Liver (tissue), 9 donors: Measurements from ENCODE around the gene TFR2. TPM values are rescaled to one million over a fixed set of nuclear protein-coding genes. Genes with fewer than 3 reads are reported as not detected.

ENCODE experiments used
- DNase-seq: peaks from one replicate; pipeline ENCODE4 v3.0.0-alpha.2; 2017; ENCODE audit warnings: low spot score
- H3K27ac ChIP-seq, 2 donors: one replicate each; pipeline ENCODE4 v1.7.0; 2013; ENCODE audit warnings: inconsistent platforms in 2 of 2, low read length in 2 of 2, control low read depth in 1 of 2, low read depth in 1 of 2, mild to moderate bottlenecking in 1 of 2
- H3K27me3 ChIP-seq, 4 donors: one replicate each; pipeline versions ENCODE4 v1.6.1 to v1.7.0; 2013; ENCODE audit warnings: low read length in 3 of 4, inconsistent platforms in 1 of 4, mild to moderate bottlenecking in 1 of 4, moderate library complexity in 1 of 4; ENCODE audit not compliant: control insufficient read depth in 4 of 4, insufficient read depth in 4 of 4
- H3K36me3 ChIP-seq, 4 donors: one replicate each; pipeline versions ENCODE4 v1.6.1 to v1.7.0; 2013; ENCODE audit warnings: low read length in 3 of 4, mild to moderate bottlenecking in 3 of 4, low read depth in 1 of 4, moderate library complexity in 1 of 4; ENCODE audit not compliant: control insufficient read depth in 4 of 4, insufficient read depth in 3 of 4
- H3K4me1 ChIP-seq, 4 donors: one replicate each; pipeline versions ENCODE4 v1.6.1 to v1.7.0; 2013; ENCODE audit warnings: low read length in 3 of 4, mild to moderate bottlenecking in 3 of 4, moderate library complexity in 1 of 4; ENCODE audit not compliant: control insufficient read depth in 4 of 4, insufficient read depth in 4 of 4
- H3K4me3 ChIP-seq, 3 donors: one replicate each; pipeline versions ENCODE4 v1.6.1 to v1.7.0; 2013; ENCODE audit warnings: low read length in 3 of 3, control low read depth in 1 of 3, low read depth in 1 of 3, mild to moderate bottlenecking in 1 of 3
- H3K9ac ChIP-seq, 2 donors: one replicate each; pipeline ENCODE4 v1.7.0; 2013; ENCODE audit warnings: low read length in 2 of 2, mild to moderate bottlenecking in 2 of 2, moderate library complexity in 2 of 2, control low read depth in 1 of 2, low read depth in 1 of 2
- H3K9me3 ChIP-seq, 4 donors: one replicate each; pipeline versions ENCODE4 v1.6.1 to v1.7.0; 2013; ENCODE audit warnings: low read length in 3 of 4; ENCODE audit not compliant: control insufficient read depth in 4 of 4
- EGR1 ChIP-seq, 2 donors: IDR thresholded peaks; 2 replicates each; pipeline ENCODE4 v1.6.1; 2016 to 2018; ENCODE audit warnings: antibody characterized with exemption in 2 of 2, low read depth in 2 of 2
- GABPA ChIP-seq, 2 donors: IDR thresholded peaks in 1 of 2; conservative IDR thresholded peaks in 1 of 2; 2 replicates each; pipeline ENCODE4 v1.6.1; 2016; ENCODE audit warnings: antibody characterized with exemption in 2 of 2, mild to moderate bottlenecking in 1 of 2, moderate library complexity in 1 of 2
- HNF4A ChIP-seq, 2 donors: conservative IDR thresholded peaks; 2 replicates each; pipeline ENCODE4 v1.6.1; 2016; ENCODE audit warnings: antibody characterized with exemption in 2 of 2, mild to moderate bottlenecking in 2 of 2
- JUND ChIP-seq, 2 donors: IDR thresholded peaks; 2 replicates each; pipeline ENCODE4 v1.6.1; 2016; ENCODE audit warnings: antibody characterized with exemption in 2 of 2
- NR2F2 ChIP-seq: IDR thresholded peaks from 2 replicates; pipeline ENCODE4 v1.6.1; 2016; ENCODE audit warnings: antibody characterized with exemption
- RXRA ChIP-seq, 2 donors: IDR thresholded peaks; 2 replicates each; pipeline ENCODE4 v1.6.1; 2017 to 2018; ENCODE audit warnings: antibody characterized with exemption in 2 of 2, mild to moderate bottlenecking in 1 of 2
- TAF1 ChIP-seq: conservative IDR thresholded peaks from 2 replicates; pipeline ENCODE4 v1.6.1; 2016; ENCODE audit warnings: antibody characterized with exemption, mild to moderate bottlenecking
- WGBS: extraction: QIAGEN DNeasy Blood & Tissue Kit; methylation state at CpG from one replicate; pipeline ENCODE4 v1.1.7; 2013; 5-methylcytosine and 5-hydroxymethylcytosine counted together
- polyA plus RNA-seq, 2 donors: library from polyadenylated mRNA; stranded (reverse) in 1 of 2; unstranded in 1 of 2; fragments of 200-250 nt in 1 of 2; fragments of >200 nt in 1 of 2; fragmentation: Nextera tagmentation in 1 of 2; extraction: Ambion mirVana in 1 of 2; gene quantifications; one replicate each; pipeline versions ENCODE4 v1.2.1 to v1.2.3, GENCODE V29; 2013 to 2015
- total RNA-seq, 2 donors: library from RNA; depleted of rRNA; stranded (reverse); fragments of >200 nt; gene quantifications; one replicate each; pipeline ENCODE4 v1.2.3, GENCODE V29; 2014
- TF ChIP-seq, protein P1 (sequence below): IDR thresholded peaks from 2 replicates; pipeline ENCODE4 v1.6.1; 2016; ENCODE audit warnings: antibody characterized with exemption
- TF ChIP-seq, protein P2 (sequence below): IDR thresholded peaks from 2 replicates; pipeline ENCODE4 v1.6.1; 2016; ENCODE audit warnings: antibody characterized with exemption, mild to moderate bottlenecking
- TF ChIP-seq, protein P3 (sequence below): fragments of 150-350 bp; IDR thresholded peaks from 2 replicates; pipeline ENCODE4 v1.5.1; 2017; ENCODE audit warnings: improper control_type of control experiment, low read depth, low read length; ENCODE audit not compliant: missing input control
- TF ChIP-seq, protein P4 (sequence below): IDR thresholded peaks from 2 replicates; pipeline ENCODE4 v1.6.1; 2016; ENCODE audit warnings: antibody characterized with exemption
- donor health status: healthy.
- donor health status: healthy.
- donor health status: healthy.
- donor health status: healthy.
- donor health status: healthy.

TFR2 gene
- total and polyA plus RNA-seq, 4 donors, result 276 to 663 (median 356) TPM

DNA sequence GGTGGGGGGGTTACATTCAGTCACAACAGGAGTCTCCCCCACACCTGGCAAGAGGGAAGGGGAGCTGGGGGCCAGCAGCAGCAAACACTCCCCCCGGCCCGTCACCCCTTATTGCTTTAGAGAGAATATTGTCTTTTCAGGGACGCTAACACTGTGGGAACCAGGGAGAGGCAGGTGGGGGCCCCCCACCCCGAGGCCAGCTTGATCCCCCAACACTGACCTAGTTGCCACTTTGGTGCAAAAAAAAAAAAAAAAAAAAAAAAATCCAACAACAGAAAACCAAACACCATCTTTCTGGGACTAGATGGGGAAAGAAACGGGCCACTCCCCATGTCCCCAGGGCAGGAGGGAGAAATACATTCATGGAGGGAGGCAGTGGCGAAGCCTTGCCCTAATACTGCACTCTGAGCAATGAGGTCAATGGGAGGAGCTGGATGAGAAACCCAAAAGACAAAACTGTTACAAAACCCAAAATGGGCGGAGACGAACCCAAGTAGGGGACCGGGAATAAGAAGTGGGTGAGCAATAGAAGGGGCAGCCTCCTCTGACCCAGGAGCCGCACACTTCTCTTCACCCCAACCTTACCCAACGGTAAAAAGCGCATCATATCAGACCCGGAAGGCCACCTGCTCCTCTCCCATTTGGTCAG lies 38.7 kb upstream of the TFR2 start:
- TF ChIP-seq RXRA (IDR thresholded peaks at IDR 0.05) (no peak), HNF4A (conservative IDR thresholded peaks at IDR 0.05) (no peak), NR2F2 (no peak), TAF1 (no peak), JUND (IDR thresholded peaks at IDR 0.05) (no peak), GABPA (IDR thresholded peaks at IDR 0.05 in 1 of 2, conservative IDR thresholded peaks at IDR 0.05 in 1 of 2) (no peak)
- TF ChIP-seq, protein P1, sequence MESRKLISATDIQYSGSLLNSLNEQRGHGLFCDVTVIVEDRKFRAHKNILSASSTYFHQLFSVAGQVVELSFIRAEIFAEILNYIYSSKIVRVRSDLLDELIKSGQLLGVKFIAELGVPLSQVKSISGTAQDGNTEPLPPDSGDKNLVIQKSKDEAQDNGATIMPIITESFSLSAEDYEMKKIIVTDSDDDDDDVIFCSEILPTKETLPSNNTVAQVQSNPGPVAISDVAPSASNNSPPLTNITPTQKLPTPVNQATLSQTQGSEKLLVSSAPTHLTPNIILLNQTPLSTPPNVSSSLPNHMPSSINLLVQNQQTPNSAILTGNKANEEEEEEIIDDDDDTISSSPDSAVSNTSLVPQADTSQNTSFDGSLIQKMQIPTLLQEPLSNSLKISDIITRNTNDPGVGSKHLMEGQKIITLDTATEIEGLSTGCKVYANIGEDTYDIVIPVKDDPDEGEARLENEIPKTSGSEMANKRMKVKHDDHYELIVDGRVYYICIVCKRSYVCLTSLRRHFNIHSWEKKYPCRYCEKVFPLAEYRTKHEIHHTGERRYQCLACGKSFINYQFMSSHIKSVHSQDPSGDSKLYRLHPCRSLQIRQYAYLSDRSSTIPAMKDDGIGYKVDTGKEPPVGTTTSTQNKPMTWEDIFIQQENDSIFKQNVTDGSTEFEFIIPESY, result no peak
- TF ChIP-seq, protein P2, sequence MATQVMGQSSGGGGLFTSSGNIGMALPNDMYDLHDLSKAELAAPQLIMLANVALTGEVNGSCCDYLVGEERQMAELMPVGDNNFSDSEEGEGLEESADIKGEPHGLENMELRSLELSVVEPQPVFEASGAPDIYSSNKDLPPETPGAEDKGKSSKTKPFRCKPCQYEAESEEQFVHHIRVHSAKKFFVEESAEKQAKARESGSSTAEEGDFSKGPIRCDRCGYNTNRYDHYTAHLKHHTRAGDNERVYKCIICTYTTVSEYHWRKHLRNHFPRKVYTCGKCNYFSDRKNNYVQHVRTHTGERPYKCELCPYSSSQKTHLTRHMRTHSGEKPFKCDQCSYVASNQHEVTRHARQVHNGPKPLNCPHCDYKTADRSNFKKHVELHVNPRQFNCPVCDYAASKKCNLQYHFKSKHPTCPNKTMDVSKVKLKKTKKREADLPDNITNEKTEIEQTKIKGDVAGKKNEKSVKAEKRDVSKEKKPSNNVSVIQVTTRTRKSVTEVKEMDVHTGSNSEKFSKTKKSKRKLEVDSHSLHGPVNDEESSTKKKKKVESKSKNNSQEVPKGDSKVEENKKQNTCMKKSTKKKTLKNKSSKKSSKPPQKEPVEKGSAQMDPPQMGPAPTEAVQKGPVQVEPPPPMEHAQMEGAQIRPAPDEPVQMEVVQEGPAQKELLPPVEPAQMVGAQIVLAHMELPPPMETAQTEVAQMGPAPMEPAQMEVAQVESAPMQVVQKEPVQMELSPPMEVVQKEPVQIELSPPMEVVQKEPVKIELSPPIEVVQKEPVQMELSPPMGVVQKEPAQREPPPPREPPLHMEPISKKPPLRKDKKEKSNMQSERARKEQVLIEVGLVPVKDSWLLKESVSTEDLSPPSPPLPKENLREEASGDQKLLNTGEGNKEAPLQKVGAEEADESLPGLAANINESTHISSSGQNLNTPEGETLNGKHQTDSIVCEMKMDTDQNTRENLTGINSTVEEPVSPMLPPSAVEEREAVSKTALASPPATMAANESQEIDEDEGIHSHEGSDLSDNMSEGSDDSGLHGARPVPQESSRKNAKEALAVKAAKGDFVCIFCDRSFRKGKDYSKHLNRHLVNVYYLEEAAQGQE, result no peak
- DNase-seq, result no peak
- Histone ChIP-seq H3K27ac (no peak overlapping the region), H3K27me3 (no peaks in the 10 kb centered on the region), H3K9ac (no peak overlapping the region), H3K36me3 (peaks cover 13 to 63% (median 27%) of the 10 kb centered on the region in 4 donors), H3K4me1 (peaks cover 0 to 12% (median 8%) of the 10 kb centered on the region in 4 donors), H3K9me3 (no peaks in the 10 kb centered on the region), H3K4me3 (no peak overlapping the region)
- 79% methylated on average over 13 of the region's 13 CpGs for WGBS

DNA sequence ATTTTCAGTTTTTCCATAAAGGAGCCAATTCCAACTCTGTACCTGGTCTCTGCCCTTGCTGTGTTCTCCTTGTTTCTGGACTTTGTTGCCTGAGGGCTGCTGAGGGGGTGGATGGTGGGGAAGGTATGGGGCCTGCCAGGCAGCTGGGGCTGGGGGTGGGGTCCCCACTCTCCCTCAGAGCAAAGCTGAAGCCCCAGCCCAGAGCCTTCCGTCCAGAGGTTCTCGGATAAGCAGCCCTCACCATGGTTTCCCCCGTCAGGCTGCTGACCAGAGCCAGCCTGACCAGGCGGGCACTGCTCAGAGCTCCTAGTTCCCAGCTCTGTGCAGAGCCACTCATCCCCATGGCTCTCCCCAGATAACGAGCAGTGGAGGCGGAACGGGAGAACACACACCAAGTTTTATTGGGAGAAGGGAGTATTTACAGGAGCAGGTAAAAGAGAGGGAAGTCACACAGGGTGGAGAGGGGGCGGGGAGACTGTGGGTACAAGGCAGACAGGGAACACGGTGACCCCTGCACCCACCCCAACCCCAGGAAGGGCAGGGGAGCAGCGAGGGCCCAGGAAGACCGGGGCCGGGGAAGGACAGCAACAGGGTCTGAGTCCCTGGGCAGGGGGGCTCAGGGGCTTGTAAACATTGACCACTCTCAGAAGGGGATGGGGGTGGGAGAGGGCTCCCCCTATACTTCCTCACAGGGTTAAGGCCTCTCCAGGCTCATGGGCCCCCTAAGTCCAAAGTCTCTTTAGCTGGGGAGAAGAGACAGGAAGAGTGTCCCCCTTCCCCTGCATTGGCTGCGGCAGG lies 38.0 kb upstream of the TFR2 start:
- Histone ChIP-seq H3K4me1 (peaks cover 0 to 12% (median 8%) of the 10 kb centered on the region in 4 donors), H3K36me3 (peaks cover 13 to 56% (median 22%) of the 10 kb centered on the region in 4 donors), H3K9ac (no peak overlapping the region), H3K9me3 (no peaks in the 10 kb centered on the region), H3K4me3 (no peak overlapping the region), H3K27me3 (no peaks in the 10 kb centered on the region), H3K27ac (no peak overlapping the region)
- TF ChIP-seq, protein P3, sequence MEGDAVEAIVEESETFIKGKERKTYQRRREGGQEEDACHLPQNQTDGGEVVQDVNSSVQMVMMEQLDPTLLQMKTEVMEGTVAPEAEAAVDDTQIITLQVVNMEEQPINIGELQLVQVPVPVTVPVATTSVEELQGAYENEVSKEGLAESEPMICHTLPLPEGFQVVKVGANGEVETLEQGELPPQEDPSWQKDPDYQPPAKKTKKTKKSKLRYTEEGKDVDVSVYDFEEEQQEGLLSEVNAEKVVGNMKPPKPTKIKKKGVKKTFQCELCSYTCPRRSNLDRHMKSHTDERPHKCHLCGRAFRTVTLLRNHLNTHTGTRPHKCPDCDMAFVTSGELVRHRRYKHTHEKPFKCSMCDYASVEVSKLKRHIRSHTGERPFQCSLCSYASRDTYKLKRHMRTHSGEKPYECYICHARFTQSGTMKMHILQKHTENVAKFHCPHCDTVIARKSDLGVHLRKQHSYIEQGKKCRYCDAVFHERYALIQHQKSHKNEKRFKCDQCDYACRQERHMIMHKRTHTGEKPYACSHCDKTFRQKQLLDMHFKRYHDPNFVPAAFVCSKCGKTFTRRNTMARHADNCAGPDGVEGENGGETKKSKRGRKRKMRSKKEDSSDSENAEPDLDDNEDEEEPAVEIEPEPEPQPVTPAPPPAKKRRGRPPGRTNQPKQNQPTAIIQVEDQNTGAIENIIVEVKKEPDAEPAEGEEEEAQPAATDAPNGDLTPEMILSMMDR, result no peak
- no peak for TF ChIP-seq EGR1 (IDR thresholded peaks at IDR 0.05; ENCODE audit: low read depth in 2 of 2)
- no peak for TF ChIP-seq RXRA (IDR thresholded peaks at IDR 0.05)
- TF ChIP-seq, protein P4, sequence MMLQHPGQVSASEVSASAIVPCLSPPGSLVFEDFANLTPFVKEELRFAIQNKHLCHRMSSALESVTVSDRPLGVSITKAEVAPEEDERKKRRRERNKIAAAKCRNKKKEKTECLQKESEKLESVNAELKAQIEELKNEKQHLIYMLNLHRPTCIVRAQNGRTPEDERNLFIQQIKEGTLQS, result no peak
- WGBS, result 81% methylated on average over 13 of the region's 13 CpGs
- no peak for DNase-seq
